HepG2 (cell line): Measurements from ENCODE around the gene MAN2C1. TPM values are rescaled to one million over a fixed set of nuclear protein-coding genes. Genes with fewer than 3 reads are reported as not detected.

ENCODE experiments used
- BRF2 ChIP-seq: sonication (generic); formaldehyde crosslinking; IDR thresholded peaks from 2 replicates; pipeline ENCODE4 v1.8.1; 2022; ENCODE audit warnings: mild to moderate bottlenecking, missing genetic modification reagents
- E2F2 ChIP-seq: sonication (generic); formaldehyde crosslinking; IDR thresholded peaks from 2 replicates; pipeline ENCODE4 v1.4.0; 2020; ENCODE audit warnings: missing genetic modification reagents, borderline replicate concordance
- MXD1 ChIP-seq: sonication (generic); formaldehyde crosslinking; IDR thresholded peaks from 2 replicates; pipeline ENCODE4 v1.4.0; 2020; ENCODE audit warnings: mild to moderate bottlenecking, missing genetic modification reagents
- POLR2AphosphoS2 ChIP-seq: IDR thresholded peaks from 2 replicates; pipeline ENCODE4 v1.6.1; 2011; ENCODE audit warnings: low read depth, low read length, improper control_type of control experiment
- RARA ChIP-seq: IDR thresholded peaks from 2 replicates; pipeline ENCODE4 v1.6.1; 2016; ENCODE audit warnings: missing genetic modification reagents, missing compliant biosample characterization
- RERE ChIP-seq: IDR thresholded peaks from 2 replicates; pipeline ENCODE4 v1.6.1; 2016; ENCODE audit warnings: low read depth, missing genetic modification reagents, missing compliant biosample characterization
- RXRA ChIP-seq: sonication (generic); formaldehyde crosslinking; IDR thresholded peaks from 2 replicates; pipeline ENCODE4 v1.5.1; 2020; ENCODE audit warnings: missing genetic modification reagents
- SNAPC4 ChIP-seq: sonication (generic); formaldehyde crosslinking; IDR thresholded peaks from 2 replicates; pipeline ENCODE4 v1.4.0; 2020; ENCODE audit warnings: mild to moderate bottlenecking, missing genetic modification reagents
- TBP ChIP-seq: sonication (generic); formaldehyde crosslinking; IDR thresholded peaks from 2 replicates; pipeline ENCODE4 v1.5.0; 2020; ENCODE audit warnings: missing genetic modification reagents
- ZNF18 ChIP-seq: sonication (generic); formaldehyde crosslinking; IDR thresholded peaks from 2 replicates; pipeline ENCODE4 v1.8.0; 2022; ENCODE audit warnings: mild to moderate bottlenecking, missing genetic modification reagents; ENCODE audit not compliant: insufficient replicate concordance
- ZNF691 ChIP-seq: sonication (generic); formaldehyde crosslinking; IDR thresholded peaks from 2 replicates; pipeline ENCODE4 v1.4.0; 2020; ENCODE audit warnings: missing genetic modification reagents, low read depth, mild to moderate bottlenecking, borderline replicate concordance
- polyA plus RNA-seq, 8 experiments: library from polyadenylated mRNA; depleted of rRNA in 3 of 8; stranded (reverse) in 7 of 8; unstranded in 1 of 8; fragments of >200 nt; fragmentation: Illumina TruSeq in 4 of 8; extraction: Trizol in 4 of 8; gene quantifications; 2 replicates each; pipeline versions ENCODE4 v1.2.1 to v1.2.3, GENCODE V29; 2011 to 2016; ENCODE audit warnings: low read depth in 4 of 8, missing spikeins in 1 of 8, mixed read lengths in 1 of 8; ENCODE audit not compliant: insufficient read depth in 1 of 8
- total RNA-seq, 5 experiments: library from RNA; depleted of rRNA; stranded (reverse); fragments of >200 nt; fragmentation: Illumina TruSeq; extraction: Trizol; gene quantifications; 2 replicates each; pipeline ENCODE4 v1.2.3, GENCODE V29; 2016; ENCODE audit warnings: low read depth in 1 of 5

Gene MAN2C1
- total and polyA plus RNA-seq, 2 of the 13 experiments (the other 11 are each of a cell fraction or from before 2014, with no cell fraction given), result 62.6 to 71.0 TPM

- TF ChIP-seq SNAPC4 (CRISPR knock-in tag) (peak; percentile 46; the same call in 1 of the 2 replicates), E2F2 (no peak), RXRA (CRISPR knock-in tag) (no peak), POLR2AphosphoS2 (no peak), BRF2 (no peak), RERE (CRISPR knock-in tag) (no peak), RARA (no peak), ZNF691 (no peak), MXD1 (CRISPR knock-in tag) (no peak), ZNF18 (no peak), TBP (CRISPR knock-in tag) (no peak)
Observed at GRCh38 chr15:75348562-75349350, 19.7 kb downstream of the MAN2C1 start (continued).
